Femur (tissue), 1 donor: ENCODE measurements around the gene FASLG.
"Not testable (repeated sequence)": the region's sequence is repeated elsewhere in the genome, so short reads cannot be mapped to it uniquely, and the experiment has no call there.

Experiments used
- DNase-seq: peaks from one replicate; pipeline ENCODE4 v3.0.0-alpha.2; 2017

The FASLG gene

GRCh38 chr1:172658871-172659453 is at the start of gene FASLG:
TSS of gene FASLG (plus strand) at chr1:172659103. CDS start at chr1:172659202, 99 bp downstream.
- no peak for DNase-seq

- DNase-seq = no peak
These were observed 49.4 kb upstream of the FASLG start for GRCh38 chr1:172609528-172609927.

GRCh38 chr1:172612478-172612877 is 46.4 kb upstream of the FASLG start:
- DNase-seq = no peak

- no peak for DNase-seq
These were observed 45.6 kb upstream of the FASLG start for GRCh38 chr1:172613294-172613693.

GRCh38 chr1:172616195-172616594 is 42.7 kb upstream of the FASLG start:
- no peak for DNase-seq

GRCh38 chr1:172616636-172617035 is 42.3 kb upstream of the FASLG start:
- DNase-seq = no peak

- not testable (repeated sequence) for DNase-seq
These were observed 38.3 kb upstream of the FASLG start for GRCh38 chr1:172620603-172621002.

GRCh38 chr1:172622541-172622940 is 36.4 kb upstream of the FASLG start:
- DNase-seq = no peak

GRCh38 chr1:172623748-172624147 is 35.2 kb upstream of the FASLG start:
- DNase-seq = no peak

- no peak for DNase-seq
These were observed 32.1 kb upstream of the FASLG start for GRCh38 chr1:172626845-172627244.

GRCh38 chr1:172627702-172628101 is 31.2 kb upstream of the FASLG start:
- no peak for DNase-seq

- DNase-seq = no peak
These were observed 30.5 kb upstream of the FASLG start for GRCh38 chr1:172628401-172628800.

- DNase-seq = no peak
These were observed 29.7 kb upstream of the FASLG start for GRCh38 chr1:172629170-172629569.

- DNase-seq = no peak
These were observed 29.3 kb upstream of the FASLG start for GRCh38 chr1:172629638-172630037.

- DNase-seq = no peak
These were observed 28.7 kb upstream of the FASLG start for GRCh38 chr1:172630056-172630818.

GRCh38 chr1:172630868-172631267 is 28.0 kb upstream of the FASLG start:
- DNase-seq = no peak

GRCh38 chr1:172637522-172637921 is 21.4 kb upstream of the FASLG start:
- DNase-seq = no peak

GRCh38 chr1:172638249-172638648 is 20.7 kb upstream of the FASLG start:
- DNase-seq = no peak

GRCh38 chr1:172638885-172639831 is 19.7 kb upstream of the FASLG start:
- no peak for DNase-seq

- no peak for DNase-seq
These were observed 18.8 kb upstream of the FASLG start for GRCh38 chr1:172640111-172640510.

- DNase-seq = no peak
These were observed 17.4 kb upstream of the FASLG start for GRCh38 chr1:172641492-172641891.

- DNase-seq = no peak
These were observed 15.9 kb upstream of the FASLG start for GRCh38 chr1:172642970-172643369.

- DNase-seq = no peak
These were observed 12.2 kb upstream of the FASLG start for GRCh38 chr1:172646653-172647052.
